Spleen (tissue), 3 donors: ENCODE measurements around the gene MAPT.

Experiments used
- POLR2A ChIP-seq, 3 donors: fragments of 450-650 bp; IDR thresholded peaks; one replicate each; pipeline ENCODE4 v1.5.1; 2017; ENCODE audit warnings: antibody characterized with exemption in 3 of 3, mild to moderate bottlenecking in 1 of 3
- POLR2AphosphoS5 ChIP-seq, 3 donors: sonication (generic); formaldehyde crosslinking; IDR thresholded peaks; one replicate each; pipeline ENCODE4 v1.5.1; 2017; ENCODE audit warnings: antibody characterized with exemption in 3 of 3

DNA sequence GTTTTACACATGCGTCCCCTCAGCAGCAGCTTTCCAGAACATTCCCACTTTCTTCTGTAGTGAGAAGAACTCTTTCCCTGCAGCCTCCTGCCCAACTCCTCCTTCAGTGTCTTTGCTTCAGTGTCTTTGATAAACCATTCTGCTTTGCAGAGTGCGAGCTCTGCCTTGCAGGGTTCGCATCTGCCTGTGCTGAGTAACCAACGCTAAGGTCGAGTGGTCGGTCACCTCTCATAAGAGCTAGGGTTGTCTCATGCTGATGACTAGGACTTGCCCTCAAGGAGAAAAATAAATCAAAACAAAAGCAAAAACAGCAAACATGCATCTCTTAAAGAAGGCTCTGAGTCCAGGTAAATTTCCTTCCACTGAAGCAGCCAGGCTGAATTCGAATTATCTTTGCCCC lies 22.7 kb downstream of the MAPT start:
- TF ChIP-seq POLR2AphosphoS5 (IDR thresholded peaks at IDR 0.05) = no peak
- no peak for TF ChIP-seq POLR2A (IDR thresholded peaks at IDR 0.05)
